ENCODE data around the gene POU5F2.

DNA sequence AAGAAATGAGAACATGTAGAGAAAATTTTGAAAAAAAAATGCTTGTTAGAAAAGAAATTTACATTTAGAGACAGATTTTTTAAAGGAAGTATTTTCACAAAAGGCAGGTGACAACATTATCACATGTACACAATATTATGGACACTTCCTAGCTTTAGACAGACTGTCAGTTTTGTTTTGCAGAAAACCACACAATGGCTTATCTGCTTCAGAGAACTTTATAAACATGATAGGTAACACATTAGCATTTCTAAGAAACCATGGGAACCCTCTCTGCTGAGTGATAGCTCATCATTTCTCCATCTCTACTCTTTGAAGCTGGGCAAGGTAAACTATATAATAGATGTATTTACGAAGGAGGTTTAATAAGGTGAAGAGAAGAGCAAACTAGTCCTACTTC is 25.6 kb downstream of the POU5F2 start:
- TF ChIP-seq, protein P1, sequence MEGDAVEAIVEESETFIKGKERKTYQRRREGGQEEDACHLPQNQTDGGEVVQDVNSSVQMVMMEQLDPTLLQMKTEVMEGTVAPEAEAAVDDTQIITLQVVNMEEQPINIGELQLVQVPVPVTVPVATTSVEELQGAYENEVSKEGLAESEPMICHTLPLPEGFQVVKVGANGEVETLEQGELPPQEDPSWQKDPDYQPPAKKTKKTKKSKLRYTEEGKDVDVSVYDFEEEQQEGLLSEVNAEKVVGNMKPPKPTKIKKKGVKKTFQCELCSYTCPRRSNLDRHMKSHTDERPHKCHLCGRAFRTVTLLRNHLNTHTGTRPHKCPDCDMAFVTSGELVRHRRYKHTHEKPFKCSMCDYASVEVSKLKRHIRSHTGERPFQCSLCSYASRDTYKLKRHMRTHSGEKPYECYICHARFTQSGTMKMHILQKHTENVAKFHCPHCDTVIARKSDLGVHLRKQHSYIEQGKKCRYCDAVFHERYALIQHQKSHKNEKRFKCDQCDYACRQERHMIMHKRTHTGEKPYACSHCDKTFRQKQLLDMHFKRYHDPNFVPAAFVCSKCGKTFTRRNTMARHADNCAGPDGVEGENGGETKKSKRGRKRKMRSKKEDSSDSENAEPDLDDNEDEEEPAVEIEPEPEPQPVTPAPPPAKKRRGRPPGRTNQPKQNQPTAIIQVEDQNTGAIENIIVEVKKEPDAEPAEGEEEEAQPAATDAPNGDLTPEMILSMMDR (IDR thresholded peaks at IDR 0.05), result no peak
- no peak for TF ChIP-seq POLR2A (IDR thresholded peaks at IDR 0.05)

All from thyroid gland (tissue), 4 donors.